B cell (primary cell): ENCODE data around the gene DSCAML1. TPM values are rescaled to one million over a fixed set of nuclear protein-coding genes. Genes with fewer than 3 reads are reported as not detected.

Experiments
- ATAC-seq: fragments of 200-7000 bp; cut with Tn5 transposase; one replicate; pipeline ENCODE4 v1.10.0; 2021; ENCODE audit warnings: low read depth, mild to moderate bottlenecking, moderate number of reproducible peaks, moderate library complexity
- CTCF ChIA-PET: fragments of 350-600 bp; sonication (Branson Sonifier 250); formaldehyde crosslinking; loops from one replicate; lab custom pipeline; 2021; ENCODE audit warnings: antibody characterized with exemption, inconsistent platforms; lab: Charles Lee
- POLR2A ChIA-PET: fragments of 350-600 bp; sonication (Branson Sonifier 250); formaldehyde crosslinking; loops from one replicate; lab custom pipeline; 2021; ENCODE audit warnings: antibody characterized with exemption; lab: Charles Lee
- DNase-seq: peaks from one replicate; pipeline ENCODE4 v3.0.0; 2013
- H2AFZ ChIP-seq: 2 replicates; pipeline ENCODE4 v1.6.1; 2012; ENCODE audit warnings: mild to moderate bottlenecking, low read depth, low read length; ENCODE audit not compliant: insufficient read depth, poor library complexity, severe bottlenecking
- H3K27ac ChIP-seq, 2 donors: 1 replicate in 1 of 2; 2 replicates in 1 of 2; pipeline ENCODE4 v1.5.1; 2012 to 2013; ENCODE audit warnings: low read length in 2 of 2, mild to moderate bottlenecking in 2 of 2, moderate library complexity in 1 of 2
- H3K27me3 ChIP-seq, 4 experiments: fragments of 200-600 bp in 1 of 4; sonication (generic) in 1 of 4; replicated peaks in 1 of 4; 1 replicate in 2 of 4; 2 replicates in 2 of 4; pipeline versions ENCODE4 v1.6.1 to v1.7.0; 2013 to 2016; ENCODE audit warnings: low read length in 3 of 4, mild to moderate bottlenecking in 2 of 4, mixed read lengths in 1 of 4, moderate library complexity in 1 of 4; ENCODE audit not compliant: insufficient read depth in 4 of 4, control insufficient read depth in 3 of 4; ENCODE audit errors: control extremely low read depth in 1 of 4
- H3K36me3 ChIP-seq, 2 experiments: replicated peaks in 1 of 2; 1 replicate in 1 of 2; 2 replicates in 1 of 2; pipeline versions ENCODE4 v1.6.1 to v1.7.1; 2013; ENCODE audit warnings: low read length in 1 of 2; ENCODE audit not compliant: insufficient read depth in 2 of 2, control insufficient read depth in 1 of 2; ENCODE audit errors: control extremely low read depth in 1 of 2, extremely low read depth in 1 of 2
- H3K4me1 ChIP-seq, 2 donors: fragments of 200-600 bp in 1 of 2; sonication (generic) in 1 of 2; 1 replicate in 1 of 2; 2 replicates in 1 of 2; pipeline versions ENCODE4 v1.5.1 to v1.6.1; 2013 to 2017; ENCODE audit warnings: low read length in 2 of 2; ENCODE audit not compliant: control insufficient read depth in 2 of 2, insufficient read depth in 2 of 2
- H3K4me2 ChIP-seq: replicated peaks from 2 replicates; pipeline ENCODE3; 2012; ENCODE audit warnings: mild to moderate bottlenecking, low read depth, low read length; ENCODE audit not compliant: poor library complexity, severe bottlenecking
- H3K4me3 ChIP-seq, 5 experiments: fragments of 200-600 bp in 1 of 5; sonication (generic) in 1 of 5; 1 replicate in 3 of 5; 2 replicates in 2 of 5; pipeline versions ENCODE4 v1.5.1 to v1.7.0; 2011 to 2016; ENCODE audit warnings: low read length in 4 of 5, mild to moderate bottlenecking in 4 of 5, low read depth in 2 of 5, control low read depth in 1 of 5, moderate library complexity in 1 of 5; ENCODE audit not compliant: insufficient read depth in 1 of 5; ENCODE audit errors: control extremely low read depth in 1 of 5, extremely low read depth in 1 of 5
- H3K79me2 ChIP-seq: fragments of 200-600 bp; sonication (generic); one replicate; pipeline ENCODE4 v1.6.0; 2016; ENCODE audit warnings: low read length; ENCODE audit not compliant: control insufficient read depth, insufficient read depth
- H3K9ac ChIP-seq: fragments of 200-600 bp; sonication (generic); 2 replicates; pipeline ENCODE4 v1.6.1; 2017; ENCODE audit warnings: mild to moderate bottlenecking, low read length, moderate library complexity
- H3K9me3 ChIP-seq, 3 donors: one replicate each; pipeline versions ENCODE4 v1.6.1 to v1.7.1; 2013; ENCODE audit warnings: low read length in 2 of 3; ENCODE audit not compliant: control insufficient read depth in 2 of 3, insufficient read depth in 1 of 3; ENCODE audit errors: control extremely low read depth in 1 of 3
- H4K20me1 ChIP-seq: 2 replicates; pipeline ENCODE4 v1.6.0; 2012; ENCODE audit warnings: mild to moderate bottlenecking, low read length; ENCODE audit not compliant: insufficient read depth, control insufficient read depth, poor library complexity, severe bottlenecking
- H3K27ac Mint-ChIP-seq: one replicate; pipeline ENCODE4 v1.8.0; 2021; ENCODE audit warnings: mixed read lengths
- H3K27me3 Mint-ChIP-seq: one replicate; pipeline ENCODE4 v1.8.0; 2021; ENCODE audit warnings: mixed read lengths
- H3K4me1 Mint-ChIP-seq: one replicate; pipeline ENCODE4 v1.8.0; 2021; ENCODE audit warnings: mixed read lengths
- H3K4me3 Mint-ChIP-seq: one replicate; pipeline ENCODE4 v1.8.0; 2021; ENCODE audit warnings: mixed read lengths
- H3K9me3 Mint-ChIP-seq: one replicate; pipeline ENCODE4 v1.8.0; 2022; ENCODE audit warnings: mixed read lengths; ENCODE audit not compliant: insufficient read depth
- EZH2 ChIP-seq: IDR thresholded peaks from 2 replicates; pipeline ENCODE4 v1.6.1; 2012; ENCODE audit warnings: borderline replicate concordance, low read depth, mild to moderate bottlenecking, moderate library complexity, low read length; ENCODE audit not compliant: insufficient read depth, poor library complexity, severe bottlenecking
- WGBS: methylation state at CpG from one replicate; pipeline ENCODE4 v1.1.5; 2013; ENCODE audit warnings: missing lambda C conversion rate; ENCODE audit not compliant: insufficient coverage; 5-methylcytosine and 5-hydroxymethylcytosine counted together
- intact Hi-C: fragments of 100-400 bp; cut with micrococcal nuclease; formaldehyde crosslinking; loops from one replicate; pipeline ENCODE4 v1.10.0; 2022
- polyA plus RNA-seq: library from polyadenylated mRNA; depleted of rRNA; stranded (reverse); fragments of >200 nt; gene quantifications from 2 replicates; pipeline ENCODE4 v1.2.3, GENCODE V29; 2012
- total RNA-seq, 2 donors: library from RNA; stranded (reverse); fragments of 120-200 nt in 1 of 2; gene quantifications; 1 replicate in 1 of 2; 2 replicates in 1 of 2; pipeline versions ENCODE4 v1.2.3 to v1.2.4, GENCODE V29; 2013 to 2022
- TF ChIP-seq, protein P1 (sequence below): fragments of 200-600 bp; IDR thresholded peaks from one replicate; pipeline ENCODE4 v1.8.0; 2022; ENCODE audit warnings: antibody characterized with exemption, mild to moderate bottlenecking

DSCAML1 gene
- total and polyA plus RNA-seq, 2 donors (not counting 1 experiment from before 2014, with no cell fraction given), result 1.2 to 6.2 TPM

DNA sequence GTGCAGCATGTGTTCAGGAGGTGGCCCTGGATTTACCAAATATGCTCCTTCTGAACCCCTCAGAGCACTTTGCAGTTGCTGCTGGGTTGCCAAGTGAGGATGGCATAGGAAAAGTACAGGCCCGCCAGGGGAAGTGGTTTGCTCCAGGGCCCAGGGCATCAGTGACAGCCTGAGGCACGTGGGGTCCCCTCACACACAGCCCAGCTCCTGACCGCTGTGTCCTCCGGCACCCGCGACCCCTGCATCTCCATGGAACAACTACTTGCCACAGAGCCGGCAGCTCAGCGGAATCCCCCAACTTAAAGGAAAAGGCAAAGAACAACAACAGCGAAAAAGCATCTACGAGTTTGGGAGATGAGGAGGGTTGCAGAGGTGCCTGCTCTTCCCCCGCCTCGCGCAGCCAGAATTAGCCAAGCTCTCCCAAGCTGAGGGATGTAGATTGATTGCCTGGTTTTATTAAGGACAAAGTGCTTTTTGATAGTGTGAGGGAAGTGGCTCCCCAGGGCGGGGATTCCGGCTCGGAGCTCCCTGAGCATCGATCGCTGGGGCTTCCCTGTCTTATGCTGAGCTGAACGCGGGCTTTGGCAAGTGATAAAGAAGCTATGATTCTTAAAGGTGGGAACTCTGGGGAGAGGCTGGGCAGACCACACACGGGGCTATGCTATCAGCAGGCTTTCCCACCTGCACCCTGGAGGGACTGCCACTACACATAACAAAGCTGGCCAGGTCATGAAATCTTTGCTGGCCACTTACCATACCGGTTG, 294.8 kb downstream of the DSCAML1 start:
- Mint-ChIP-seq H3K4me1 (no peaks in the 10 kb centered on the region), H3K27ac (no peak overlapping the region), H3K9me3 (no peaks in the 10 kb centered on the region), H3K27me3 (peaks cover 4% of the 10 kb centered on the region), H3K4me3 (no peak overlapping the region)
- Histone ChIP-seq H3K4me3 (no peak overlapping the region), H3K79me2 (no peaks in the 10 kb centered on the region), H2AFZ (no peak overlapping the region), H4K20me1 (no peaks in the 10 kb centered on the region), H3K36me3 (no peaks in the 10 kb centered on the region), H3K9ac (no peak overlapping the region), H3K27ac (no peak overlapping the region), H3K4me2 (no peak overlapping the region), H3K27me3 (no peaks in the 10 kb centered on the region), H3K9me3 (peaks cover 0 to 5% (median 0%) of the 10 kb centered on the region in 3 donors), H3K4me1 (no peaks in the 10 kb centered on the region)
- CTCF ChIA-PET, result no interaction called here
- ATAC-seq, result no peak
- TF ChIP-seq EZH2, result no peak
- TF ChIP-seq, protein P1, sequence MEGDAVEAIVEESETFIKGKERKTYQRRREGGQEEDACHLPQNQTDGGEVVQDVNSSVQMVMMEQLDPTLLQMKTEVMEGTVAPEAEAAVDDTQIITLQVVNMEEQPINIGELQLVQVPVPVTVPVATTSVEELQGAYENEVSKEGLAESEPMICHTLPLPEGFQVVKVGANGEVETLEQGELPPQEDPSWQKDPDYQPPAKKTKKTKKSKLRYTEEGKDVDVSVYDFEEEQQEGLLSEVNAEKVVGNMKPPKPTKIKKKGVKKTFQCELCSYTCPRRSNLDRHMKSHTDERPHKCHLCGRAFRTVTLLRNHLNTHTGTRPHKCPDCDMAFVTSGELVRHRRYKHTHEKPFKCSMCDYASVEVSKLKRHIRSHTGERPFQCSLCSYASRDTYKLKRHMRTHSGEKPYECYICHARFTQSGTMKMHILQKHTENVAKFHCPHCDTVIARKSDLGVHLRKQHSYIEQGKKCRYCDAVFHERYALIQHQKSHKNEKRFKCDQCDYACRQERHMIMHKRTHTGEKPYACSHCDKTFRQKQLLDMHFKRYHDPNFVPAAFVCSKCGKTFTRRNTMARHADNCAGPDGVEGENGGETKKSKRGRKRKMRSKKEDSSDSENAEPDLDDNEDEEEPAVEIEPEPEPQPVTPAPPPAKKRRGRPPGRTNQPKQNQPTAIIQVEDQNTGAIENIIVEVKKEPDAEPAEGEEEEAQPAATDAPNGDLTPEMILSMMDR, result no peak
- intact Hi-C loops, result no loop called here
- 86% methylated on average over 16 of the region's 22 CpGs for WGBS
- POLR2A ChIA-PET, result no interaction called here
- DNase-seq, result no peak

DNA sequence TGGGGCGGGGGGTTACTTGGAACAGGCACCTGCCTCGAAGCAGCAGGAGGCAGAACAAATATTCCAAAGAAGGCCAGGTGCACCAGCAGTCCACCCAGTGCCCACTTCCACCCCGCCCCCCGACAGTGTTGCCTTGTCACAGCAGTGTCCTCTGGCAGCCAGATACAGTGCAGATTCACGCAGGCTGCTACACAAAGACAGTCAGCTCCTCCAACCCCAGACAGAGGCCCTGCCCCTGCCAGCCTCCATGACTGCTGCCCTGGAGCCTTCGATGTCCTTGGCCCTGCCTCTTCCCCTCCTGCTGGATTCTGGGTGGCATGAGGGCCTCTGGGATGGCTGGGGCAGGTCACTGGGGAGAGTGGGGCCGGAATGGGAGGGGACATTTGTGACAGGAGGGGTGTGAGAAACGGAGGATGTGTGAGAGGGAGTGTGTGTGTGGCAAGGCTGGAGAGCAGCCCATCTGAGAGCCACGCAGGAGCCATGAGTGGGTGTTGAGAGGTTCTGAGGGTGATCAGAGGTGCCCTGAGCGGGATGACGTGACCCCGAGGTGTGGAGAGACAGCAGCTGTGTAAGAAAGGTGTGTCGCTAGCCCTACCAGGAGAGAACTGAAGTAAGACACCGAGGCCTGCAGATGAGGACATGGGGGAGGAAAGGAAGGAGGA, 295.6 kb downstream of the DSCAML1 start:
- Histone ChIP-seq H2AFZ (no peak overlapping the region), H3K4me3 (no peak overlapping the region), H3K27me3 (no peaks in the 10 kb centered on the region), H3K9ac (no peak overlapping the region), H3K9me3 (peaks cover 0 to 5% (median 0%) of the 10 kb centered on the region in 3 donors), H3K79me2 (no peaks in the 10 kb centered on the region), H3K4me1 (no peaks in the 10 kb centered on the region), H3K36me3 (no peaks in the 10 kb centered on the region), H3K4me2 (no peak overlapping the region), H3K27ac (no peak overlapping the region), H4K20me1 (no peaks in the 10 kb centered on the region)
- Mint-ChIP-seq H3K9me3 (no peaks in the 10 kb centered on the region), H3K27me3 (peaks cover 4% of the 10 kb centered on the region), H3K27ac (no peak overlapping the region), H3K4me1 (no peaks in the 10 kb centered on the region), H3K4me3 (no peak overlapping the region)
- intact Hi-C loops, result no loop called here
- ChIA-PET CTCF (no interaction called here), POLR2A (no interaction called here)
- TF ChIP-seq, protein P1, result no peak
- TF ChIP-seq EZH2, result no peak
- DNase-seq, result no peak
- ATAC-seq, result no peak
- WGBS, result 86% methylated on average over 13 of the region's 14 CpGs
